NT2/D1 (cell line): ENCODE results near the gene SLC10A4.

Experiments
- YY1 ChIP-seq: IDR thresholded peaks from 2 replicates; pipeline ENCODE4 v1.6.1; 2011; ENCODE audit not compliant: insufficient read length, insufficient read depth
- ZNF274 ChIP-seq: IDR thresholded peaks from 2 replicates; pipeline ENCODE4 v1.6.1; 2011; ENCODE audit warnings: mild to moderate bottlenecking, low read depth, low read length

- TF ChIP-seq YY1 (no peak), ZNF274 (no peak)
Measured at GRCh38 chr4:48467891-48468290, 15.3 kb upstream of the SLC10A4 start.
